ENCODE results near the gene MAGEB1.

Gene MAGEB1

DNA sequence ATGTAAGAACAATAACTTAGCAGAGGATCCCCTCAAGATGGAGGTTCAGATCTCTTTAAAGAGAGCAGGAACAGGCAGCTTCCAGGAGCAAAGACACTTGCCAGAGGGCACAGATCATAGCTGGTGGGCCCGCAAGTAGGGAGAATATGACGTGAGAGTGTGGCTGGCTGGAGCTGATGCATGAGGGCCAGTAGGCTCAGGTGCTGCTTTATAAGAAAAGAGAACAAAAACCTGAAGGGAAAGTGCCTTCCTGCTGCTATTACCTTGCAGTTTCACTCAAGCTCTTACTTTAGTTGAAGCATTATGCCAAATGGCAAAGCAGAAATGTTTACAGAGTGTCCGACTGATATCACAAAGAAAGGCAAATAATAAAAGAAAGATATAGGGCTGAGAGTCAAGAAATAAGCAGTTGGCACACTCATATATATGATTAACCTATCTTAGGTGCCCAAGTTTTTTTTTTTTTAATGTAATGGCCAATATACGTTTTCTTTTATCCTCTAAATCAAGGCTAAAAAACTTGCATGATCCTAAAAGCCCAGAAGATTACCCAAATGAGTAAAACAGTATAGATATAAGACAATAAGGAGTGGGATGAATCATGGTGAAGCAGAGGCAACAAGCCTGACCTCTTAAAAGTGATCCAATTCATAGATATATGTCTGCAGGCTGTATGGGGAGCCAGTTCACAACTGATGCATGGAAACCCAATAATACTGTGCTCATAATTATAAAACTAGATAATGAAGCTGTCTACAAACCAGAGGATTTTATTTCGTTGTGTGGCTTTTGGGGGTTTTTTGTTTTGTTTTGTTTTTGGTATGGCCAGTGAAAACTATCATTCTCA lies 49.7 kb downstream of the MAGEB1 start:
- TF ChIP-seq, protein P1, sequence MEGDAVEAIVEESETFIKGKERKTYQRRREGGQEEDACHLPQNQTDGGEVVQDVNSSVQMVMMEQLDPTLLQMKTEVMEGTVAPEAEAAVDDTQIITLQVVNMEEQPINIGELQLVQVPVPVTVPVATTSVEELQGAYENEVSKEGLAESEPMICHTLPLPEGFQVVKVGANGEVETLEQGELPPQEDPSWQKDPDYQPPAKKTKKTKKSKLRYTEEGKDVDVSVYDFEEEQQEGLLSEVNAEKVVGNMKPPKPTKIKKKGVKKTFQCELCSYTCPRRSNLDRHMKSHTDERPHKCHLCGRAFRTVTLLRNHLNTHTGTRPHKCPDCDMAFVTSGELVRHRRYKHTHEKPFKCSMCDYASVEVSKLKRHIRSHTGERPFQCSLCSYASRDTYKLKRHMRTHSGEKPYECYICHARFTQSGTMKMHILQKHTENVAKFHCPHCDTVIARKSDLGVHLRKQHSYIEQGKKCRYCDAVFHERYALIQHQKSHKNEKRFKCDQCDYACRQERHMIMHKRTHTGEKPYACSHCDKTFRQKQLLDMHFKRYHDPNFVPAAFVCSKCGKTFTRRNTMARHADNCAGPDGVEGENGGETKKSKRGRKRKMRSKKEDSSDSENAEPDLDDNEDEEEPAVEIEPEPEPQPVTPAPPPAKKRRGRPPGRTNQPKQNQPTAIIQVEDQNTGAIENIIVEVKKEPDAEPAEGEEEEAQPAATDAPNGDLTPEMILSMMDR (IDR thresholded peaks at IDR 0.05; ENCODE audit: low read depth, low read length), result no peak
- no peak for DNase-seq (ENCODE audit: extremely low read depth, low read depth)

DNA sequence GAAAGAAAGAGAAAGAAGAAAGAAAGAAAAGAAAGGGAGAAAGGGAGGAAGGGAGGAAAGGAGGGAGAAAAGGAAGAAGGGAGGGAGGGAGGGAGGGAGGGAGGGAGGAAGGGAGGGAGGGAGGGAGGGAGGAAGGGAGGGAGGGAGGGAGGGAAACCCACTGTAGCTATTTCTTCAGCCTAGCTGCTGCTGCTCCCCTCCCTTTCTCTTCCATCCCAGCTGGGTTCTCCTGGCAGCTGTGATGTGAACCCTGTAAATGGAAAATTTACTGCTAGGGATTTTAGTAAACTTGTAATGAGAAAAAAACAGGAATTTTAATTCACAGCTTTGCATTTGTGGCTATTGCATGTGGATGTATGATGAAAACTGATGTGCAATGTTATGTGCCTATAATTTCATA lies 54.3 kb downstream of the MAGEB1 start:
- TF ChIP-seq, protein P1 (IDR thresholded peaks at IDR 0.05; ENCODE audit: low read depth, low read length), result no peak
- DNase-seq (ENCODE audit: extremely low read depth, low read depth), result no peak

All from AG09319 (cell line).